ENCODE data around the gene RAMP3.

Gene RAMP3

DNA sequence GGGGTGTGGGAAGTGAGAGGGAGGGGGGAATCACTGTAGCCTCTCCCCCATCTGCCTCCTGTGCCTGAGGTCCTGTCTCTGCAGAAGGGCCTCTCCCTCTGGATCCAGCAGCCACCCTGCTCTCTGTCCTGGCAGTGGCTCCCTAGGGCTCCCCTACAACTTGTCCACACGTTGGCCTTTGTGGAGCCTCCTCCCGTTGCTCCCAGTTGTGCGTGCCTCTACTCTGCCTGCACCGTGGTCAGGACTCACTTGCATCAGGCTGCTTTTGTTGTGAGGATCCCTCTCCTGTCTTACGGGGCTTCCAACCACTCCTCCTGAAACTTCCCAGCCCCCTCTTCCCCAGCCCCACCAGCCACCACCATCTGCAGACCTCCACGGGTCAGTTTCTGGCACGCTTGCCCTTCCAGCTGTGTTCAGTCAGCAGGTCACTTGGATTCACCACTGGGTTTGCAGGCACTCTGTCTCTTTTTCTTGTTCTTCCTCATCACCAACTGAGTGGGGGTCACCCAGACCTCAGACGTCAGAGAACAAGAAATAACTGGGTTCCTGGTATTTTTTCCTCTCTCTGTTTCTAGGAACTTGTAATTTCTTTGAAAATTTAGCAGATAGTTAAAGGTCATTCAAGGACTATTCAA, 62.3 kb downstream of the RAMP3 start:
- DNase-seq: no peak
- WGBS (ENCODE audit: insufficient coverage): 75% methylated on average over 7 of the region's 8 CpGs
- Histone ChIP-seq H3K36me3 (ENCODE audit: control insufficient read depth in 4 of 4, insufficient read depth in 4 of 4, low read length in 3 of 4) (no peaks in the 10 kb centered on the region), H3K9me3 (ENCODE audit: control extremely low read depth in 1 of 5, control insufficient read depth in 4 of 5, insufficient read depth in 2 of 5, low read depth in 1 of 5, low read length in 4 of 5) (no peaks in the 10 kb centered on the region), H3K4me1 (ENCODE audit: control extremely low read depth in 1 of 4, control insufficient read depth in 4 of 4, insufficient read depth in 4 of 4, low read length in 3 of 4) (no peaks in the 10 kb centered on the region), H3K4me3 (ENCODE audit: control insufficient read depth in 1 of 7, extremely low read depth in 1 of 7, insufficient read depth in 4 of 7, low read depth in 2 of 7, low read length in 6 of 7) (no peak overlapping the region), H3K27ac (ENCODE audit: insufficient read depth in 1 of 2, low read depth in 1 of 2, low read length in 2 of 2, poor library complexity in 1 of 2, severe bottlenecking in 2 of 2) (no peak overlapping the region), H3K27me3 (replicated peaks in 2 of 5; ENCODE audit: control insufficient read depth in 4 of 5, insufficient read depth in 5 of 5, low read length in 4 of 5) (peaks cover 0 to 24% (median 8%) of the 10 kb centered on the region in 5 experiments)
- ChIA-PET CTCF (no interaction called here), POLR2A (no interaction called here)

DNA sequence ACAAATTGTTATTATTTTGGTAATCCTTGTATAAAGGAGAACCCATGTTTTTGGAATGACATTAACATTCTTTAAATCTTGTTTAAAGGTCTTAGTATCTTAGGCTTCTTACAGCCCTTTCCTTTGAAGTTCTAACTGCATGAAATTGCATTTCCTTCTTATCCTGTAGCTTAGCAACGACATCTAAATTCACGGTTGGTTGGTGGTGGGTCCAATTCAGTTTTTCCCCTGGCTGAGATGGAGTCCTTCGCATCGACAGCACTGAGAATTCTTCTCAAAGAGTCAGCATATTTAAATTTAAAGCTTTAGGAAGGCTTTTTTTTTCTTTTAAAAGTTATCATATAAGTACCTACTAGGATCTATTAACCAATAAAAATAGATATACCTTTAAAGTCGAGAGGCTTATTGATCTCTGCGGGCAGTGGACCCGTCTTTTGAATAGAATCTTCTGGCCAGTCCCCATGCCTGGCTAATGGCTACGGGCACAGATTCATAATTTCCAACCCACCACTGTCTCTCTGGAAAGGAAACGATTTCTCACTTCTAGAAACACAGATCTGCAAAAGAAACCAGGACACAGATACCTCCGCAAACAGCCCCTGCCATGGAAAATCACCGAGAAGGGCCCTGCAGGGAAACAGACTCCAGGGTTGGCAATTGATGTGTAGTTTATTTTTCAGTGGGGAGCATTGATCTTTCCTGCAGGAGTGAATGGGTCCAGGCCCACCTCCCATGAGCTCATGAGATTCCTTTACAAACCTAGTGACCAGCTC, 63.4 kb downstream of the RAMP3 start:
- 78% methylated on average over 8 of the region's 11 CpGs for WGBS (ENCODE audit: insufficient coverage)
- H3K27me3 ChIP-seq (replicated peaks in 2 of 5; ENCODE audit: control insufficient read depth in 4 of 5, insufficient read depth in 5 of 5, low read length in 4 of 5): peaks cover 0 to 13% (median 4%) of the 10 kb centered on the region in 5 experiments
- no peak overlapping the region for H3K27ac ChIP-seq (ENCODE audit: insufficient read depth in 1 of 2, low read depth in 1 of 2, low read length in 2 of 2, poor library complexity in 1 of 2, severe bottlenecking in 2 of 2)

DNA sequence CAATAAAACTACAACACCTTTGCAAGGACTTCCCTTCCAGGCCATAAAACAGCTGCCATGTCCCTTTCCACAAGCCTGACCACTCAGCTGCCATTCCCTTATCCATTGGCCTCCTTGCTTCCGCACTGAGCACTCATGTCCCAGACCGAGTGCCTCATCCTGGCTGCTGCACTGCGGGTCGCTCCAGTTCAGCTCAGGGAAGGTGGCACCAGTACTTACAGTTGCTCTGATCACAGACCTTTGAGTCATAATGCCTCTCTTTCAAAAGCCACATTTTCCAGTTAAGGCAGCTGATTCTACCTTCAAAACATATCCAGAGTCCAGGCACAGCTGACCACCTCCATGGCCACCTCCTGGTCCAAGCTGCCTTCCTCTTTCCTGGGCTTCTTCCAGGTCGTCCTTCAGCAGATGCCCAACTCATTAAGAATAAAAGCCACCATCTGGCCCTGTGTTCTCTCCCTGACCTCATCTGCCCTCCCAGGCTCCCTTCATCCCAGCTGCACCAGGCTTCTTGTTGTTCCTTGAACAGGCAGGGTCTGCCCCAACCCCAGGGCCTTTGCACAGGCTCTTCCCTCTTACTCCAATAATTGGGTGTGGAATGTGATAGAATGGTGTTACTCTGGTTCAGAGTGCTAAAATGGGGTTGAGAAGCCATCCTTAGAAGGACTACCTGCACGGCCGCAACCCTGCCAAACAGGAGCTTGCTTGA, 64.5 kb downstream of the RAMP3 start:
- Histone ChIP-seq H3K4me3 (ENCODE audit: control insufficient read depth in 1 of 7, extremely low read depth in 1 of 7, insufficient read depth in 4 of 7, low read depth in 2 of 7, low read length in 6 of 7) (no peak overlapping the region), H3K4me1 (ENCODE audit: control extremely low read depth in 1 of 4, control insufficient read depth in 4 of 4, insufficient read depth in 4 of 4, low read length in 3 of 4) (no peaks in the 10 kb centered on the region), H3K36me3 (ENCODE audit: control insufficient read depth in 4 of 4, insufficient read depth in 4 of 4, low read length in 3 of 4) (no peaks in the 10 kb centered on the region), H3K27me3 (replicated peaks in 2 of 5; ENCODE audit: control insufficient read depth in 4 of 5, insufficient read depth in 5 of 5, low read length in 4 of 5) (peaks cover 0 to 4% (median 2%) of the 10 kb centered on the region in 5 experiments), H3K27ac (ENCODE audit: insufficient read depth in 1 of 2, low read depth in 1 of 2, low read length in 2 of 2, poor library complexity in 1 of 2, severe bottlenecking in 2 of 2) (no peak overlapping the region), H3K9me3 (ENCODE audit: control extremely low read depth in 1 of 5, control insufficient read depth in 4 of 5, insufficient read depth in 2 of 5, low read depth in 1 of 5, low read length in 4 of 5) (no peaks in the 10 kb centered on the region)
- DNase-seq: no peak
- CTCF ChIA-PET: no interaction called here
- WGBS (ENCODE audit: insufficient coverage): 98% methylated on average over 7 of the region's 7 CpGs
- POLR2A ChIA-PET: no interaction called here

More for the DNA sequence above, 63.4 kb downstream of the RAMP3 start:
- CTCF ChIA-PET: no interaction called here
- POLR2A ChIA-PET: no interaction called here
- Histone ChIP-seq H3K4me1 (ENCODE audit: control extremely low read depth in 1 of 4, control insufficient read depth in 4 of 4, insufficient read depth in 4 of 4, low read length in 3 of 4) (no peaks in the 10 kb centered on the region), H3K4me3 (ENCODE audit: control insufficient read depth in 1 of 7, extremely low read depth in 1 of 7, insufficient read depth in 4 of 7, low read depth in 2 of 7, low read length in 6 of 7) (no peak overlapping the region), H3K9me3 (ENCODE audit: control extremely low read depth in 1 of 5, control insufficient read depth in 4 of 5, insufficient read depth in 2 of 5, low read depth in 1 of 5, low read length in 4 of 5) (no peaks in the 10 kb centered on the region), H3K36me3 (ENCODE audit: control insufficient read depth in 4 of 4, insufficient read depth in 4 of 4, low read length in 3 of 4) (no peaks in the 10 kb centered on the region)
- no peak for DNase-seq

DNA sequence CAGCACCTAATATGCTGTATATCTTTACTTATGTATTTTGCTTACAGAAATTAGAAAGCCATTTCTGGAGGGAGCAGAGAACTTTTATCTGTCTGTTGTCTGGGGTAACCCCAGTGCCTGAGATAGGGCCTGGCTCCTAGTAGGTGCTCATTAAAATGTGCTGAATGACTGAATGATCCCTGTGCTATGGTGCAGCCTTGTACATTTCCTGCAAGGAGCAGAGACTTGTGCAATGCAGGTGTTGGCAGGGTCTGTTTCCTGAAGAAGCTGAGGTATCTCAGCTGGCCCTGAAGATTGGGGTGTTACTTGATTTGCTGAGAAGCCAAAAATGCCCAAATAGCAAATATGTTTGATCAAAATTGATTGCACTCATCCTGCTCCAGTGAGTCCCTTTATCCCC, 65.5 kb downstream of the RAMP3 start:
- POLR2A ChIA-PET: no interaction called here
- H3K4me1 ChIP-seq (ENCODE audit: control extremely low read depth in 1 of 4, control insufficient read depth in 4 of 4, insufficient read depth in 4 of 4, low read length in 3 of 4): no peaks in the 10 kb centered on the region
- H3K27me3 ChIP-seq (replicated peaks in 2 of 5; ENCODE audit: control insufficient read depth in 4 of 5, insufficient read depth in 5 of 5, low read length in 4 of 5): peaks cover 0 to 4% (median 2%) of the 10 kb centered on the region in 5 experiments
- H3K9me3 ChIP-seq (ENCODE audit: control extremely low read depth in 1 of 5, control insufficient read depth in 4 of 5, insufficient read depth in 2 of 5, low read depth in 1 of 5, low read length in 4 of 5): no peaks in the 10 kb centered on the region
- no peak overlapping the region for H3K4me3 ChIP-seq (ENCODE audit: control insufficient read depth in 1 of 7, extremely low read depth in 1 of 7, insufficient read depth in 4 of 7, low read depth in 2 of 7, low read length in 6 of 7)
- no peaks in the 10 kb centered on the region for H3K36me3 ChIP-seq (ENCODE audit: control insufficient read depth in 4 of 4, insufficient read depth in 4 of 4, low read length in 3 of 4)
- no peak for DNase-seq
- CTCF ChIA-PET: no interaction called here
- no peak overlapping the region for H3K27ac ChIP-seq (ENCODE audit: insufficient read depth in 1 of 2, low read depth in 1 of 2, low read length in 2 of 2, poor library complexity in 1 of 2, severe bottlenecking in 2 of 2)

DNA sequence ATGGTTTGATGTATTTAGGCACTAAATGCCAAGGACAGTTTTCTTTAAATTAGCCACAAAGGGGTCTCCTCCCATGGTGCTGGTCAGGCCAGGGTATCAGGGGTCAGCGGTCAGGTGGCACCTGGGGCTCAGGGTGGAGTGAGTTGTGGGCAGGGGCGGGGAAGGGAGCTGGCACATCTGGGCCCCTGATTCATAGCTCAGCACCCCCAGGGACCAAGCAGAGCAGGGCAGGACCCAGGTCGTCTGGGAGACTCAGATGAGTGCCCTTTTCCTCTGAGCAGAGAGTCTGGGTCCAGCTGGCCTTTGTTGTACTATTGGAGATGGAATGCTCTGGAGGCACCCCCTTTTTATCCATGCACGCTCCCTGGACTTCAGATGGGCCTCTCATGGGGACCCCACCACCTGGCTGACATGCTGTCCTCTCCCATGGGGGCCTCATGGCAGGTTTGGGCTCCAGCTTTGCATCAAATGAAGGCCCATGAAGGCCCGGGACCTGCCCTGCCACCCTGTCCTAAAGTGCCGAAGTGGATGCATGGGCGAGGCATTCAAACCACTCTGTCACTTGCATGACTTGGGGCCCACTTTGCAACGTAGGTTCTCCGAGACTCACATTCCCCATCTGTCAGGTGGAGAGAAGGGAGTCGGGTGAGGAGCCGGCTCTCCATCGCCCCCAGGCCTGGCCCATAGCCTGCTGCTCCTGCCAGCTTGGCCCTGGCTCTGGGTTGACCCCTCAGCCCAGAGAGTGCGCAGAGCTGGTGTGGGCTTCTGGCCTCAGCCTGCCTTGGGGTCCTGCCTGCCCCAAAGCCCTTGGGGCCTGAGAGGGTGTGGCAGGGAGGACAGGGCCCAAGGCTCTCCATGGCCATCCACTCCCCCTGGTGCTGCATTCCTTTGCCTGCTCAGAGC, 66.4 kb downstream of the RAMP3 start:
- H3K36me3 ChIP-seq (ENCODE audit: control insufficient read depth in 4 of 4, insufficient read depth in 4 of 4, low read length in 3 of 4): no peaks in the 10 kb centered on the region
- DNase-seq: no peak
- H3K27me3 ChIP-seq (replicated peaks in 2 of 5; ENCODE audit: control insufficient read depth in 4 of 5, insufficient read depth in 5 of 5, low read length in 4 of 5): peaks cover 0 to 4% (median 2%) of the 10 kb centered on the region in 5 experiments
- H3K4me1 ChIP-seq (ENCODE audit: control extremely low read depth in 1 of 4, control insufficient read depth in 4 of 4, insufficient read depth in 4 of 4, low read length in 3 of 4): peaks cover 0 to 7% (median 1%) of the 10 kb centered on the region in 4 experiments
- no peak overlapping the region for H3K4me3 ChIP-seq (ENCODE audit: control insufficient read depth in 1 of 7, extremely low read depth in 1 of 7, insufficient read depth in 4 of 7, low read depth in 2 of 7, low read length in 6 of 7)
- no peak overlapping the region for H3K27ac ChIP-seq (ENCODE audit: insufficient read depth in 1 of 2, low read depth in 1 of 2, low read length in 2 of 2, poor library complexity in 1 of 2, severe bottlenecking in 2 of 2)
- no peaks in the 10 kb centered on the region for H3K9me3 ChIP-seq (ENCODE audit: control extremely low read depth in 1 of 5, control insufficient read depth in 4 of 5, insufficient read depth in 2 of 5, low read depth in 1 of 5, low read length in 4 of 5)
- ChIA-PET CTCF (no interaction called here), POLR2A (no interaction called here)
- 98% methylated on average over 10 of the region's 13 CpGs for WGBS (ENCODE audit: insufficient coverage)

DNA sequence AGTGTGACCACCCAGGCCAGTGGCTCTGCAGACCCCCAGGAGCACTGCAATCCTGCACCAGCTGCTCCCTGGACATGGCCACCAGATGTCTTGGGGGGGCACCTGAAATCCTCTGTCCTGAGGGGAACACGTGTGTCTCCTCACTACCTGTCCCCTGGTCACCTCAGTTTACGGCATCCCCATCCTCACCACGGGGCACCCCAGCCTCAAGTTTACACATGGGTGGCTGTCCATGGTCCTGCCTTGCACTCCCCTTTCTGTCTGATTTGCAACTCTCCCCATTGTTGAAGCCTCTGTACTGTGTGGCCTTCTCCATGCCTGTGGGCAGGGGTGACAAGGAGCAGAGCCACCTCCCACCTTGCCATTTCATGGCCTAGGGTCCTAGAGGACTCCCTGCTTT, 67.2 kb downstream of the RAMP3 start:
- peak in 2 of 3 donors; percentile 26 to 27 for DNase-seq
- Histone ChIP-seq H3K4me1 (ENCODE audit: control extremely low read depth in 1 of 4, control insufficient read depth in 4 of 4, insufficient read depth in 4 of 4, low read length in 3 of 4) (peaks cover 0 to 10% (median 2%) of the 10 kb centered on the region in 4 experiments), H3K27ac (ENCODE audit: insufficient read depth in 1 of 2, low read depth in 1 of 2, low read length in 2 of 2, poor library complexity in 1 of 2, severe bottlenecking in 2 of 2) (no peak overlapping the region), H3K4me3 (ENCODE audit: control insufficient read depth in 1 of 7, extremely low read depth in 1 of 7, insufficient read depth in 4 of 7, low read depth in 2 of 7, low read length in 6 of 7) (no peak overlapping the region), H3K9me3 (ENCODE audit: control extremely low read depth in 1 of 5, control insufficient read depth in 4 of 5, insufficient read depth in 2 of 5, low read depth in 1 of 5, low read length in 4 of 5) (no peaks in the 10 kb centered on the region), H3K27me3 (replicated peaks in 2 of 5; ENCODE audit: control insufficient read depth in 4 of 5, insufficient read depth in 5 of 5, low read length in 4 of 5) (peaks cover 0 to 3% (median under 1%) of the 10 kb centered on the region in 5 experiments), H3K36me3 (ENCODE audit: control insufficient read depth in 4 of 4, insufficient read depth in 4 of 4, low read length in 3 of 4) (no peaks in the 10 kb centered on the region)
- WGBS (ENCODE audit: insufficient coverage): 17% methylated on average over 3 of the region's 3 CpGs
- POLR2A ChIA-PET: no interaction called here
- CTCF ChIA-PET: no interaction called here
